HT-29 (cell line): ENCODE measurements around the gene HDC. TPM values are rescaled to one million over a fixed set of nuclear protein-coding genes. Genes with fewer than 3 reads are reported as not detected.

Experiments used
- DNase-seq: peaks from one replicate; pipeline ENCODE4 v3.0.0-alpha.2; 2015; ENCODE audit warnings: low spot score
- total RNA-seq: library from RNA; depleted of rRNA; stranded (reverse); fragments of >200 nt; shearing (Covaris generic); gene quantifications from 2 replicates; pipeline ENCODE4 v1.2.3, GENCODE V29; 2014; rRNA removed

HDC gene
- not detected in 2 replicates for total RNA-seq

DNA sequence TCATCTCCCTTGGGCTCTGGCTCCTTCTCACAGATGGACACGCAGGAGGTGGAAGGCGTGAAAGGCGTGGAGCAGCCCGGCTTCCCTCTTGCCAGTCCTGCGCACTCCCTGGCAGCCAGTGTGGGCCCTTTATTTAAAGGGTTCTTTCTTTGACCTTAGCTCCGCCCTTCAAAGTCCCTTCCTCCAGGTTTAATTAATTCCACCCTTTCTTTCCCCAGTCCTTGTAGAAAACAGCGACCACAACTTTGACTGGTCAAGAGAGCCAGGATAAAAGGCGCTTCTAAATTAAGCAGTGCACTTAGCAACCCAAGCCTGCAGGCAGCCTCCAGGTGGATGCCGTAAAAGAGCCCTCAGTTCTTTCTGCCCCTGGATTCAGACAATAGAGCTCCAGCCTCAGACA is at the start of gene HDC:
Gene HDC, minus strand, starts transcription at position 107 of the 400 bp plus-strand sequence. Its CDS starts 103 bp downstream, at position 4.
- no peak for DNase-seq

- no peak for DNase-seq
These were observed 47.1 kb upstream of the HDC start for GRCh38 chr15:50312636-50313035.

DNA sequence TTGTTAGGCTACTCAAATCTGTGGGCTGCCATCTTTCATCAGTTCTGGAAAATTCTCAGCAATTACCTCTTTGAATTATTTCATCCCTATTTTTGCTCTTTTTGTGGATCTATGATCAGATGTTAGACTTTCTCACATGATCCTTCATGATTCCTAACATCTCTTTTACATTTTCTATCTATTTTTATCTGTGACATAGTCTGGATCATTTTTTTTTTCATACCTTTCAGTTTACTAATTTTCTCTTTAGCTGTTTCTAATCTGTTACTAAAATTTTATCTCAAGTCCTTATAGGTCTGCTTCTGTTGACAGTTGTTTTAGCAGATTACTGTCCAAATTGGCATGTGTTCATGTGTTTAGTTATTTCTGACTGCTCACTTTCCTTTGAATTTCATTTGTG is 42.3 kb upstream of the HDC start:
- DNase-seq: no peak

DNA sequence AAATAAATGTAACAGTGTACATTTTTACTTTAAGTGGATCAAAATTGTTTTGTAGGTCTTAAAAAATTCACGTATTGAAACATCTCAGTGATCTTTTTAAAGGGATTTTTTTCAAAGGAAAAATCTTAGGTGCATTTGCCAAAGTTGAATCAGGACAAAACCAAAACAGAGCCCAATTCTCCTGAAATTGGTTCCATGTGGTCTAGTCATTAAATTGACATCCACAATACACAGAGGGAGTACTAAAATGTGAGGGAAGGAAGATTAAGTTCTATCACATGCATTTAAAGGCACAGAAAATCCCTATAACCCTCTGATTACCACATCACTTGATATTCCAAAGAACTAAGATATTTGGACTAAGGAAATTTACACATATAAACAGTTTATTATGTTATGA is 39.3 kb upstream of the HDC start:
- no peak for DNase-seq

DNA sequence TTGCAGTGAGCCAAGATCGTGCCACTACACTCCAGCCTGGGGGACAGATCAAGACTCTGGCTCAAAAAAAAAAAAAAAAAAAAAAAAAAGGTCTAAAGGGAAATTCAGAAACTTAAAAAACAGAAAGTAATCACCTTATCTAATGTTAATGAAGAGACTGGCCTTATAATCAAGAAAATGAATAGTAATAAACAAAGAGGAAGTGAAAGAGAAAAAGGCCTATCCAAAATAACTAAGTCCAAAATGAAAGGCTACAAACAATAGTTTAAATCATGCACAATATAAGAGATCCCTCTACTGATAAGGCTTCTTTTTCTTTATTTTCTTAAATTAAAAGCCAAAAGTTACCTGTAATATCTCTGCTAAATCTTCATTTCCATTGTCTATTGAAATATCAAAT is 37.1 kb upstream of the HDC start:
- no peak for DNase-seq

- no peak for DNase-seq
These were observed 32.8 kb upstream of the HDC start for GRCh38 chr15:50298340-50298739.

GRCh38 chr15:50295966-50296365 is 30.4 kb upstream of the HDC start:
- DNase-seq: no peak

DNA sequence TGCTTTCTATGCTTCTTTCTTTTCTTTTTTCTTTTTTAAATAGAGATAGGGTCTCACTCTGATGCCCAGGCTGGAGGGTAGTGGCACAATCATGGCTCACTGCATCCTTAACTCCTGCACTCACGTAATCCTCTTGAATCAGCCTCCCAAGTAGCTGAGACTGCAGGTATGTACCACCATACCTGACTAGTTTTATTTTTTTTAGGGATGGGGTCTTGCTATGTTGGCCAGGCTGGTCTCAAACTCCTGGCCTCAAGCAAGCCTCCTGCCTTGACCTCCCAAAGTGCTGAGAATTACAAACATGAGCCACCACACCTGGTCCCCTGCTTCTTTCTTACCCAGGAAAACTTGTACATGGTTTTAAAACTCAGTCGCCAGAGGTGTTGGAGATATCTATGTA is 24.2 kb upstream of the HDC start:
- DNase-seq: no peak

GRCh38 chr15:50287324-50288116 is 22.0 kb upstream of the HDC start:
- no peak for DNase-seq

DNA sequence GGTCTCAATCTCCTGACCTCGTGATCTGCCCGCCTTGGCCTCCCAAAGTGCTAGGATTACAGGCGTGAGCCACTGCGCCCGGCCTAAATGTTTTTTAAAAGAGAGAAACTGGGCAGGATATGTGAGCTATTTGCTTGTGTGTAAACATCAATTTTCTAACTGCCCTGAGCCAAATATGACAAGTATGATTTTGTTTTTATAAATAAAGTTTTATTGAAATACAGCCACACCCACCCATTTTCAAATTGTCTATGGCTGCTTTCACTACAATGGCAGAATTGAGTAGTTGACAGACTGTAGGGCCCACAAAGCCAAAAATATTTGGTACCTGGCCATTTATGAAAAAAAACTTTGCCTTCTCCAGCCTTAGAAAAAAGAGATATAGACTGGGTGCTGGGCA is 15.9 kb upstream of the HDC start:
- DNase-seq: no peak

GRCh38 chr15:50280271-50280670 is 14.7 kb upstream of the HDC start:
- no peak for DNase-seq

- no peak for DNase-seq
These were observed 13.0 kb upstream of the HDC start for GRCh38 chr15:50278496-50278895.

GRCh38 chr15:50277370-50277769 is 11.8 kb upstream of the HDC start:
- no peak for DNase-seq

DNA sequence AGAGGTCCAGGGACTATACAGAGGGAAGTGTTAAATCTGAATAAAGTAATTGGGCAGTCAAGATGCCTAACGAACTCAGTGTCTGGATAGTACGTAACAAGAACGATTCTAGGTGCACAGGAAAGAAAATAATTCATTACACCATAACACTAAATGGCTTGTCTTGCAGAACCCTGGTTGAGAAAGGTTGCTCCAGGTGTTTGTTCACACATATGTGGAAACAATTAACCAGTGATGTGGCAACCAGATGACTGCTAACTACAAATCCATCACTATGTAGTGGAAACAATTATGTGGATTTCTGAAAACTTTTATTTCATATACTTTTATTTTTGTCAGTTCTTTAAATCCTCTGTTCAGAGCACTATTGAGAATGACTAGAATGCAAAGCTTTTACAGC is 10.4 kb upstream of the HDC start:
- DNase-seq: no peak

DNA sequence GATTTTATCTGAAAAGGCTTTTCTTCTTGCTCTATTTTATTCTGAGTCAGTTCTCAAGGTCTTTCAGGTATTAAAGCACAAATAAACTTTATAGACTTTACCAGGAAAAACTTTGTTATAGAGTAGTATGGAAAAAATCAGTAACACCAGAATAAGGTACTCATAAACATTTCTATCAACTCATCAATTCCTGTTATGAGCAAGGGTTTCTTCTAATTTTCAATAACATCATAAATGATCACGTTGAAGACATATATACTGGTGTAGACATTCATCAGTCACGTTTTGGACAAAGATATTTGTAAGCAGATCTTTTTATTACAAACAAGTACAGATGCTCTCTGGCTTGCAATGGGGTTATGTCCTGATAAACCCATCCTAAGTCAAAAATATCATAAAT is 9.6 kb upstream of the HDC start:
- no peak for DNase-seq

- no peak for DNase-seq
These were observed 2.1 kb upstream of the HDC start for GRCh38 chr15:50267577-50267976.

DNA sequence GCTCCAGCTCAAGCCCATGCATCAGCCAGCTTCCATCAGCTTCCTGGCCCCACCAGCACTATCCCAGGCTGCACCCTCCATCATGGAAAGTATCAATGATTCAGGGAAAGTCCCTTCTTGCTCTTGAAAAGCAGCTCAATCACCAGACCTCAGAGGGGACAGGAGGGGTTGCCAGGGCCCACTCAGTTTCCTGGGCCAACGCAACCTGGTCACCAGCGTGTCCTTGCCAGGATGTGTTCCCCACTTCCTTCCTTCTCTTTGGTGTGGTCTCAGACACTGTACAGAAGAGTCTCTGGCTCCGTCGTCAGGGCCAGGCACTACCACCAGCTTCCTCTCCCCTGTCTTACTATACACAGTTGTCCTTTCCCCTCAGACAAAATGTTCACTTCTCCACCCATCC is 3.0 kb downstream of the HDC start:
- DNase-seq: no peak

- DNase-seq: no peak
These were observed 3.5 kb downstream of the HDC start for GRCh38 chr15:50261981-50262380.

- DNase-seq: no peak
These were observed 4.5 kb downstream of the HDC start for GRCh38 chr15:50260969-50261496.

DNA sequence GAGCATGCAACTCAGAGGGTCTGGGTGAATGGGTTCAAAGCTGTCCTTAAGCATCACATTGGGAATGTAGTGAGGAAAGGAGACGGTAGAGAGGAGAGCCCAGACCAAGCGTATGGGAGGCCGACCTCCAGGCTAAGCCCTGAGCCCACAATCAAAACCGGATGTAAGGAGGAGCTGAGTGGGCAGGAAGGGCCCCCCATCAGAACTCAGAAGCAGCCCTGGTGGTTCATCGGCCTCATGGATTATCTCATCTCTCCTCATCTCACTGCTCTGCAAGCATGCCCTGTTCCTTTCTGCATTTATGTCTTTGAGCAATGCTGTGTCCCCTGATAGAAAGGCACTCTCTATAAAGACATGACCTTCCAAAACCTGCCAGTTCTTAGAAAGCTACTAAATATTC is 6.2 kb downstream of the HDC start:
- no peak for DNase-seq

DNA sequence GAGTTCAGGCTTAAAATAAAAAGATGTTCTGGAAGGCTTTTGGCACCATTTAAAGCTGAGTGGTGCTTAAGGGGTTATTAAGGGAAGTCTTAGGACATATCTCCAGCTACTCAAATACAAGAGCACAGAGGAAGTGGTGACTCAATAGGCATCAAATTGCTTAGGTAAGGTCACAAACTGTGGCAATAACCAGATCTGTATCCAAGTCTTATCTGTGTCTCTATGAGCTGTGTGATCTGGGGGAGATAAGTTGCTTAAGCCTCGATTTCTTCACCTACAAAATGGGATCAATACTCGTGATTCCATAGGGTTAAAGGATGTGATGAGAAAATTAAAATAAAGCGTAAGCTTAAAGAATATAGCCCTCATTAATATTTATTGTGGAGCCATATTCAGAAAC is 7.6 kb downstream of the HDC start:
- DNase-seq: no peak

DNA sequence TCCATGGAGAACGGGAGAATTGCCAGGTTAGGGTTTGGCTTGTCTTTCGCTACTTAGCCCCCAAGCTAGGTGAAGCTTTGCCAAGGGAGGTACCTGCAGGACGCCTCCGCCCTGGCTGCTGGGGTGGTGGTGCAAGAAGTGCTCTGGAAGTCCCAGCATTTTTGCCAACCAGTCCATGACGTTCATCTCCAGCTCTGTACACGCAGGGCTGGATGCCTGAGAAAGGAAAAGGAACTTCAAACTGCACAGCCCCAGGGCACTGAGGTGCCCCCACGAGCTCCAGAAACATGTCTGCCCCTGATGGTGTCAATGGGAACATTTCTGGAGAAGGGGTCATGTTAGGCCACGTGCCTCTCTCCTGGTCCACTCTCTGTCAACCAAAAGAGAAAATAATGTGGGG is 8.2 kb downstream of the HDC start:
- no peak for DNase-seq

GRCh38 chr15:50256188-50257041 is 9.1 kb downstream of the HDC start:
- no peak for DNase-seq
